SK-N-SH (cell line): Measurements from ENCODE around the gene SLC25A29. TPM values are rescaled to one million over a fixed set of nuclear protein-coding genes. Genes with fewer than 3 reads are reported as not detected.

Experiments
- CTCF ChIA-PET: fragments of 300-600, 350-600 bp; formaldehyde crosslinking; extraction: SDS; loops from one replicate; lab custom pipeline; 2021; lab: Yijun Ruan, JAX
- POLR2A ChIA-PET: fragments of 350-600 bp; sonication (Branson Sonifier 250); formaldehyde crosslinking; extraction: SDS; loops from one replicate; lab custom pipeline; 2020; ENCODE audit warnings: antibody characterized with exemption, inconsistent platforms; lab: Yijun Ruan, JAX
- DNase-seq: peaks from one replicate; pipeline ENCODE4 v3.0.0; 2012
- H2AFZ ChIP-seq: fragments of 200-600 bp; sonication (generic); 2 replicates; pipeline ENCODE4 v1.8.1; 2016; ENCODE audit warnings: antibody characterized with exemption, mild to moderate bottlenecking, low read depth
- H3F3A ChIP-seq: fragments of 200-600 bp; sonication (generic); replicated peaks from 2 replicates; pipeline ENCODE3; 2016; ENCODE audit warnings: antibody characterized with exemption, mild to moderate bottlenecking; ENCODE audit not compliant: insufficient read depth
- H3K27ac ChIP-seq, 2 experiments: fragments of 200-500 bp in 1 of 2; fragments of 200-600 bp in 1 of 2; sonication (Bioruptor generic) in 1 of 2; sonication (generic), shearing (Covaris generic) in 1 of 2; 2 replicates each; pipeline versions ENCODE4 v1.5.1 to v1.6.1; 2014 to 2016; ENCODE audit warnings: low read depth in 2 of 2, inconsistent platforms in 1 of 2, low read length in 1 of 2, mild to moderate bottlenecking in 1 of 2, mixed read lengths in 1 of 2
- H3K27me3 ChIP-seq: fragments of 200-600 bp; sonication (generic), shearing (Covaris generic); 2 replicates; pipeline ENCODE4 v1.6.1; 2016; ENCODE audit warnings: mixed run types; ENCODE audit not compliant: insufficient read depth
- H3K36me3 ChIP-seq, 2 experiments: fragments of 200-500 bp in 1 of 2; fragments of 200-600 bp in 1 of 2; sonication (Bioruptor generic) in 1 of 2; sonication (generic) in 1 of 2; replicated peaks in 1 of 2; 2 replicates each; pipeline versions ENCODE3 to v1.5.1; 2014 to 2016; ENCODE audit warnings: low read length in 1 of 2, mild to moderate bottlenecking in 1 of 2; ENCODE audit not compliant: insufficient read depth in 2 of 2, control insufficient read depth in 1 of 2
- H3K4me1 ChIP-seq, 2 experiments: fragments of 200-500 bp in 1 of 2; fragments of 200-600 bp in 1 of 2; sonication (Bioruptor generic) in 1 of 2; sonication (generic), shearing (Covaris generic) in 1 of 2; 2 replicates each; pipeline versions ENCODE4 v1.5.1 to v1.6.1; 2014 to 2016; ENCODE audit warnings: low read depth in 1 of 2, low read length in 1 of 2, mixed run types in 1 of 2; ENCODE audit not compliant: insufficient read depth in 2 of 2, control insufficient read depth in 1 of 2
- H3K4me2 ChIP-seq: fragments of 200-600 bp; sonication (generic), shearing (Covaris generic); 2 replicates; pipeline ENCODE4 v1.6.1; 2017; ENCODE audit warnings: mixed run types
- H3K4me3 ChIP-seq, 2 experiments: fragments of 200-500 bp in 1 of 2; fragments of 200-600 bp in 1 of 2; sonication (Bioruptor generic) in 1 of 2; sonication (generic), shearing (Covaris generic) in 1 of 2; 2 replicates each; pipeline versions ENCODE4 v1.5.1 to v1.8.1; 2014 to 2016; ENCODE audit warnings: low read depth in 2 of 2, inconsistent platforms in 1 of 2, low read length in 1 of 2, mild to moderate bottlenecking in 1 of 2, mixed read lengths in 1 of 2, moderate library complexity in 1 of 2
- H3K79me2 ChIP-seq: fragments of 200-600 bp; sonication (generic); 2 replicates; pipeline ENCODE4 v1.8.1; 2017; ENCODE audit warnings: mild to moderate bottlenecking; ENCODE audit not compliant: insufficient read depth
- H3K9ac ChIP-seq: fragments of 200-600 bp; sonication (generic); 2 replicates; pipeline ENCODE4 v1.6.1; 2017; ENCODE audit warnings: mixed run types
- H3K9me2 ChIP-seq: fragments of 200-600 bp; sonication (generic); 2 replicates; pipeline ENCODE4 v1.6.1; 2017; ENCODE audit warnings: mixed run types
- H3K9me3 ChIP-seq: fragments of 200-600 bp; sonication (generic); 2 replicates; pipeline ENCODE4 v1.6.1; 2017; ENCODE audit warnings: mixed run types, mild to moderate bottlenecking, moderate library complexity
- H4K20me1 ChIP-seq: fragments of 200-600 bp; sonication (generic); 2 replicates; pipeline ENCODE4 v1.6.1; 2017; ENCODE audit warnings: mild to moderate bottlenecking, mixed run types; ENCODE audit not compliant: insufficient read depth
- ELF1 ChIP-seq: IDR thresholded peaks from 2 replicates; pipeline ENCODE4 v1.4.0; 2012
- FOXJ3 ChIP-seq: sonication (generic); formaldehyde crosslinking; IDR thresholded peaks from 2 replicates; pipeline ENCODE4 v1.5.1; 2020; ENCODE audit warnings: mild to moderate bottlenecking, missing genetic modification reagents
- GABPA ChIP-seq: IDR thresholded peaks from 2 replicates; pipeline ENCODE4 v1.4.0; 2012; ENCODE audit warnings: low read depth, mild to moderate bottlenecking
- GATA2 ChIP-seq: sonication (generic); formaldehyde crosslinking; IDR thresholded peaks from 2 replicates; pipeline ENCODE4 v1.5.0; 2020; ENCODE audit warnings: mild to moderate bottlenecking, missing genetic modification reagents
- JUND ChIP-seq: IDR thresholded peaks from 2 replicates; pipeline ENCODE4 v1.4.0; 2012
- MXI1 ChIP-seq: IDR thresholded peaks from 2 replicates; pipeline ENCODE4 v1.6.1; 2012; ENCODE audit warnings: mild to moderate bottlenecking, low read depth, low read length, improper control_type of control experiment
- NFIC ChIP-seq: IDR thresholded peaks from 2 replicates; pipeline ENCODE4 v1.4.0; 2012; ENCODE audit warnings: borderline replicate concordance
- PBX3 ChIP-seq: IDR thresholded peaks from 2 replicates; pipeline ENCODE4; 2012
- RCOR1 ChIP-seq: fragments of 150-350 bp; IDR thresholded peaks from 2 replicates; pipeline ENCODE4 v1.6.1; 2017; ENCODE audit warnings: antibody characterized with exemption, low read length
- SIN3A ChIP-seq: IDR thresholded peaks from 2 replicates; pipeline ENCODE4 v1.6.1; 2012; ENCODE audit warnings: low read depth, mild to moderate bottlenecking, low read length, moderate library complexity, borderline replicate concordance
- SMC3 ChIP-seq: IDR thresholded peaks from 2 replicates; pipeline ENCODE4 v1.6.1; 2012; ENCODE audit warnings: low read depth, low read length, improper control_type of control experiment
- TEAD4 ChIP-seq: IDR thresholded peaks from 2 replicates; pipeline ENCODE4 v1.4.0; 2012; ENCODE audit warnings: mild to moderate bottlenecking, borderline replicate concordance; ENCODE audit not compliant: insufficient read depth
- USF1 ChIP-seq: IDR thresholded peaks from 2 replicates; pipeline ENCODE4 v1.4.0; 2012; ENCODE audit warnings: low read depth, borderline replicate concordance
- USF2 ChIP-seq: fragments of 150-350 bp; IDR thresholded peaks from 2 replicates; pipeline ENCODE4 v1.6.1; 2017; ENCODE audit warnings: antibody characterized with exemption, low read length, low read depth, borderline replicate concordance
- WGBS: methylation state at CpG from one replicate; pipeline ENCODE4 v1.1.6; 2017; ENCODE audit warnings: low lambda C conversion rate; 5-methylcytosine and 5-hydroxymethylcytosine counted together
- polyA plus RNA-seq, 3 experiments: library from polyadenylated mRNA; depleted of rRNA; stranded (reverse); fragments of >200 nt; gene quantifications; 2 replicates each; pipeline ENCODE4 v1.2.3, GENCODE V29; 2012
- TF ChIP-seq, protein P1 (sequence below): fragments of 150-350 bp; IDR thresholded peaks from 2 replicates; pipeline ENCODE4 v1.6.1; 2016; ENCODE audit warnings: mild to moderate bottlenecking, low read depth, low read length
- TF ChIP-seq, protein P2 (sequence below): fragments of 200-600 bp; sonication (generic); IDR thresholded peaks from 2 replicates; pipeline ENCODE4 v1.6.1; 2017; ENCODE audit warnings: antibody characterized with exemption, mild to moderate bottlenecking, moderate library complexity

SLC25A29 gene
- polyA plus RNA-seq, 1 of the 3 experiments (the other 2 are of a cell fraction) = 66.9 TPM

- Histone ChIP-seq H3K36me3 (peaks cover 17 to 24% of the 10 kb centered on the region in 2 experiments), H3K4me1 (peaks cover 0 to 5% of the 10 kb centered on the region in 2 experiments; a peak in 1 of 4 replicates), H3K4me2 (no peak overlapping the region), H3K4me3 (no peak overlapping the region), H4K20me1 (no peaks in the 10 kb centered on the region), H3K9me3 (no peaks in the 10 kb centered on the region), H3K9ac (no peak overlapping the region), H3K27me3 (no peaks in the 10 kb centered on the region), H2AFZ (no peak overlapping the region), H3K9me2 (no peaks in the 10 kb centered on the region), H3F3A (peaks cover 3% of the 10 kb centered on the region), H3K79me2 (no peaks in the 10 kb centered on the region), H3K27ac (peak overlapping the region in 1 of 2 experiments; percentile 75; a peak in 1 of 4 replicates)
- TF ChIP-seq ELF1 (no peak), PBX3 (no peak), SMC3 (no peak), MXI1 (no peak), NFIC (no peak), USF2 (no peak), RCOR1 (no peak), FOXJ3 (CRISPR knock-in tag) (no peak), GABPA (no peak)
- TF ChIP-seq, protein P1, sequence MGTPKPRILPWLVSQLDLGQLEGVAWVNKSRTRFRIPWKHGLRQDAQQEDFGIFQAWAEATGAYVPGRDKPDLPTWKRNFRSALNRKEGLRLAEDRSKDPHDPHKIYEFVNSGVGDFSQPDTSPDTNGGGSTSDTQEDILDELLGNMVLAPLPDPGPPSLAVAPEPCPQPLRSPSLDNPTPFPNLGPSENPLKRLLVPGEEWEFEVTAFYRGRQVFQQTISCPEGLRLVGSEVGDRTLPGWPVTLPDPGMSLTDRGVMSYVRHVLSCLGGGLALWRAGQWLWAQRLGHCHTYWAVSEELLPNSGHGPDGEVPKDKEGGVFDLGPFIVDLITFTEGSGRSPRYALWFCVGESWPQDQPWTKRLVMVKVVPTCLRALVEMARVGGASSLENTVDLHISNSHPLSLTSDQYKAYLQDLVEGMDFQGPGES = no peak
- POLR2A ChIA-PET = no interaction called here
- CTCF ChIA-PET = interaction anchor here (1.3 kb wide), 1 partner anchor 54 kb away, joined by 4 read pairs; no protein-coding TSS in a partner anchor
- WGBS = 74% methylated on average over 6 of the region's 6 CpGs
- no peak for DNase-seq
Observed at GRCh38 chr14:100340423-100340813, 34.2 kb upstream of the SLC25A29 start.

- H3K9me3 ChIP-seq = no peaks in the 10 kb centered on the region
- H3K4me3 ChIP-seq = no peak overlapping the region
- ChIA-PET CTCF (interaction anchor here (1.3 kb wide), 1 partner anchor 53 kb away, joined by 4 read pairs; no protein-coding TSS in a partner anchor), POLR2A (no interaction called here)
- peaks cover 20 to 25% of the 10 kb centered on the region in 2 experiments for H3K36me3 ChIP-seq
- TF ChIP-seq, protein P1 = no peak
- TF ChIP-seq TEAD4 = no peak
- no peak for TF ChIP-seq JUND
- TF ChIP-seq RCOR1 = no peak
- TF ChIP-seq, protein P2, sequence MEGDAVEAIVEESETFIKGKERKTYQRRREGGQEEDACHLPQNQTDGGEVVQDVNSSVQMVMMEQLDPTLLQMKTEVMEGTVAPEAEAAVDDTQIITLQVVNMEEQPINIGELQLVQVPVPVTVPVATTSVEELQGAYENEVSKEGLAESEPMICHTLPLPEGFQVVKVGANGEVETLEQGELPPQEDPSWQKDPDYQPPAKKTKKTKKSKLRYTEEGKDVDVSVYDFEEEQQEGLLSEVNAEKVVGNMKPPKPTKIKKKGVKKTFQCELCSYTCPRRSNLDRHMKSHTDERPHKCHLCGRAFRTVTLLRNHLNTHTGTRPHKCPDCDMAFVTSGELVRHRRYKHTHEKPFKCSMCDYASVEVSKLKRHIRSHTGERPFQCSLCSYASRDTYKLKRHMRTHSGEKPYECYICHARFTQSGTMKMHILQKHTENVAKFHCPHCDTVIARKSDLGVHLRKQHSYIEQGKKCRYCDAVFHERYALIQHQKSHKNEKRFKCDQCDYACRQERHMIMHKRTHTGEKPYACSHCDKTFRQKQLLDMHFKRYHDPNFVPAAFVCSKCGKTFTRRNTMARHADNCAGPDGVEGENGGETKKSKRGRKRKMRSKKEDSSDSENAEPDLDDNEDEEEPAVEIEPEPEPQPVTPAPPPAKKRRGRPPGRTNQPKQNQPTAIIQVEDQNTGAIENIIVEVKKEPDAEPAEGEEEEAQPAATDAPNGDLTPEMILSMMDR = no peak
- TF ChIP-seq GATA2 = no peak
- no peak for TF ChIP-seq USF1
- no peak for TF ChIP-seq USF2
- no peak for TF ChIP-seq SIN3A
- H3K27me3 ChIP-seq = no peaks in the 10 kb centered on the region
- no peak overlapping the region for H3K9ac ChIP-seq
- no peak for DNase-seq
- H3K27ac ChIP-seq = no peak overlapping the region
- H3K4me2 ChIP-seq = no peak overlapping the region
- H2AFZ ChIP-seq = no peak overlapping the region
- no peaks in the 10 kb centered on the region for H3K9me2 ChIP-seq
- WGBS = 81% methylated on average over 5 of the region's 6 CpGs
- peaks cover 3% of the 10 kb centered on the region for H3F3A ChIP-seq
- H4K20me1 ChIP-seq = no peaks in the 10 kb centered on the region
- H3K4me1 ChIP-seq = peaks cover 0 to 5% of the 10 kb centered on the region in 2 experiments; a peak in 1 of 4 replicates
- H3K79me2 ChIP-seq = no peaks in the 10 kb centered on the region
Observed at GRCh38 chr14:100339766-100340422, 33.6 kb upstream of the SLC25A29 start.
